Kidney (tissue), 14 donors: ENCODE measurements around the gene MKNK2. TPM values are rescaled to one million over a fixed set of nuclear protein-coding genes. Genes with fewer than 3 reads are reported as not detected.

Source experiments
- DNase-seq, 5 donors: peaks; one replicate each; pipeline ENCODE4 v3.0.0-alpha.2; 2013 to 2020
- FAIRE-seq: peaks from 2 replicates; lab custom pipeline; 2012; peaks lifted over from hg19 to GRCh38; lab: Jason Lieb, UNC
- H3K27ac ChIP-seq, 2 donors: one replicate each; pipeline ENCODE4 v1.7.0; 2013; ENCODE audit warnings: low read depth in 2 of 2, low read length in 2 of 2, inconsistent platforms in 1 of 2
- H3K27me3 ChIP-seq: one replicate; pipeline ENCODE4 v1.7.1; 2013; ENCODE audit warnings: low read length, inconsistent platforms; ENCODE audit not compliant: control insufficient read depth, insufficient read depth
- H3K36me3 ChIP-seq, 3 donors: one replicate each; pipeline versions ENCODE4 v1.7.0 to v1.7.1; 2013; ENCODE audit warnings: low read length in 3 of 3, control low read depth in 1 of 3, inconsistent platforms in 1 of 3; ENCODE audit not compliant: insufficient read depth in 3 of 3, control insufficient read depth in 2 of 3
- H3K4me1 ChIP-seq, 3 donors: one replicate each; pipeline versions ENCODE4 v1.7.0 to v1.7.1; 2013; ENCODE audit warnings: low read length in 3 of 3, inconsistent platforms in 1 of 3, low read depth in 1 of 3; ENCODE audit not compliant: control insufficient read depth in 2 of 3, insufficient read depth in 2 of 3
- H3K4me3 ChIP-seq, 3 donors: one replicate each; pipeline versions ENCODE4 v1.7.0 to v1.8.1; 2013; ENCODE audit warnings: low read length in 3 of 3, control low read depth in 1 of 3, inconsistent platforms in 1 of 3
- H3K9ac ChIP-seq, 3 donors: one replicate each; pipeline versions ENCODE4 v1.7.0 to v1.7.1; 2013; ENCODE audit warnings: low read length in 3 of 3, control low read depth in 1 of 3, inconsistent platforms in 1 of 3
- H3K9me3 ChIP-seq, 3 donors: one replicate each; pipeline versions ENCODE4 v1.7.0 to v1.7.1; 2013; ENCODE audit warnings: low read length in 3 of 3, control low read depth in 1 of 3, inconsistent platforms in 1 of 3; ENCODE audit not compliant: control insufficient read depth in 2 of 3, insufficient read depth in 1 of 3
- CTCF ChIP-seq: IDR thresholded peaks from 3 replicates; pipeline ENCODE4 v1.5.1; 2012; ENCODE audit warnings: mild to moderate bottlenecking, moderate library complexity, borderline replicate concordance; ENCODE audit not compliant: insufficient read depth; ENCODE audit errors: extremely low read depth
- intact Hi-C: fragments of 100-400 bp; cut with DNase I; formaldehyde crosslinking; loops from one replicate; pipeline ENCODE4 v1.11.1; 2022
- polyA plus RNA-seq: library from polyadenylated mRNA; stranded (reverse); fragments of 350-450 nt; fragmentation: Illumina TruSeq; extraction: RNeasy Lipid Tissue Mini Kit (QIAGEN cat#74804); gene quantifications from one replicate; pipeline ENCODE4 v1.2.3, GENCODE V29; 2014; ENCODE audit warnings: low read depth, low replicate concordance; ENCODE audit not compliant: insufficient read depth
- total RNA-seq: library from RNA; stranded (reverse); fragmentation: NEBNext Ultra II Directional; extraction: Animal tissue kit (Norgen Biotek cat#: 25700); gene quantifications from one replicate; pipeline ENCODE4 v1.2.1, GENCODE V29; 2021
- donor health status: control.
- donor health status: control.
- donor health status: control.
- donor health status: control.
- donor health status: control.
- donor health status: DM: yes; HTN: yes; CAD: no.
- donor health status: Normal renal cell carcinoma (clear cell type).

The MKNK2 gene
- total and polyA plus RNA-seq, 2 donors from 2014 or later: 67.2 to 190 TPM

GRCh38 chr19:2064788-2065524, 13.9 kb upstream of the MKNK2 start:
- intact Hi-C loops: no loop called here

GRCh38 chr19:2064395-2064787, 13.3 kb upstream of the MKNK2 start:
- Histone ChIP-seq H3K9me3 (no peaks in the 10 kb centered on the region), H3K27me3 (no peaks in the 10 kb centered on the region), H3K27ac (peak overlapping the region; percentile 63 to 83), H3K9ac (peak overlapping the region in 1 of 3 donors; percentile 65), H3K36me3 (no peaks in the 10 kb centered on the region), H3K4me1 (peaks cover 0 to 26% (median 16%) of the 10 kb centered on the region in 3 donors), H3K4me3 (no peak overlapping the region)
- DNase-seq: peak in 1 of 5 donors; percentile 63
- FAIRE-seq: no peak
- intact Hi-C loops: no loop called here
- TF ChIP-seq CTCF: no peak

More at GRCh38 chr19:2064788-2065524, 13.9 kb upstream of the MKNK2 start:
- Histone ChIP-seq H3K27ac (peak overlapping the region; percentile 63 to 83), H3K9me3 (no peaks in the 10 kb centered on the region), H3K36me3 (no peaks in the 10 kb centered on the region), H3K9ac (peak overlapping the region in 2 of 3 donors; percentile 21 to 65), H3K27me3 (no peaks in the 10 kb centered on the region), H3K4me3 (no peak overlapping the region), H3K4me1 (peaks cover 0 to 21% (median 10%) of the 10 kb centered on the region in 3 donors)
- TF ChIP-seq CTCF: no peak
- FAIRE-seq: no peak
- peak in 3 of 5 donors; percentile 40 to 76 (median 56) for DNase-seq

DNA sequence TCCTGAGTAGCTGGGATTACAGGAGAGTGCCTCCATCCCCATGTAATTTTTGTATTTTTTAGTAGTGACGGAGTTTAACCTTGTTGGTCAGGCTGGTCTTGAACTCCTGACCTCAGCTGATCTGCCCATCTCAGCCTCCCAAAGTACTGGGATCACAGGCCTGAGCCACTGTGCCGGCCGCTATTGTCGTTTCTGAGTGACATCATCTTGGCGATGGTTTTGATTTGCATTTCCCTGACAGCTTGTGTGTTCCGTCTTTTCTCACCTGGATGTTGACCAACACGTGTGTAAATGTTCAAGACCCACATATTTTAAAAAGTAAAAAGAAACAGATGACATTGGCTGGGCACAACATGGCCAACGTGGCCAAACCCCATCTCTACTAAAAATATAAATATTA, 12.8 kb upstream of the MKNK2 start:
- no peak for TF ChIP-seq CTCF
- Histone ChIP-seq H3K36me3 (no peaks in the 10 kb centered on the region), H3K9ac (no peak overlapping the region), H3K27ac (no peak overlapping the region), H3K9me3 (no peaks in the 10 kb centered on the region), H3K4me1 (peaks cover 0 to 31% (median 17%) of the 10 kb centered on the region in 3 donors), H3K27me3 (no peaks in the 10 kb centered on the region), H3K4me3 (no peak overlapping the region)
- intact Hi-C loops: no loop called here
- no peak for DNase-seq
- no peak for FAIRE-seq
